Thyroid gland (tissue), 4 donors: ENCODE data around the gene DTL.

Experiments
- POLR2A ChIP-seq, 2 donors: fragments of 450-650 bp; IDR thresholded peaks; one replicate each; pipeline ENCODE4 v1.6.1; 2017; ENCODE audit warnings: antibody characterized with exemption in 2 of 2, mild to moderate bottlenecking in 2 of 2, moderate library complexity in 1 of 2
- TF ChIP-seq, protein P1 (sequence below), 6 experiments: fragments of 200-600 bp in 3 of 6; fragments of 450-650 bp in 3 of 6; sonication (generic) in 3 of 6; IDR thresholded peaks; one replicate each; pipeline ENCODE4 v1.5.1; 2016 to 2019; ENCODE audit warnings: antibody characterized with exemption in 6 of 6, mild to moderate bottlenecking in 2 of 6, inconsistent platforms in 1 of 6, moderate library complexity in 1 of 6

DNA sequence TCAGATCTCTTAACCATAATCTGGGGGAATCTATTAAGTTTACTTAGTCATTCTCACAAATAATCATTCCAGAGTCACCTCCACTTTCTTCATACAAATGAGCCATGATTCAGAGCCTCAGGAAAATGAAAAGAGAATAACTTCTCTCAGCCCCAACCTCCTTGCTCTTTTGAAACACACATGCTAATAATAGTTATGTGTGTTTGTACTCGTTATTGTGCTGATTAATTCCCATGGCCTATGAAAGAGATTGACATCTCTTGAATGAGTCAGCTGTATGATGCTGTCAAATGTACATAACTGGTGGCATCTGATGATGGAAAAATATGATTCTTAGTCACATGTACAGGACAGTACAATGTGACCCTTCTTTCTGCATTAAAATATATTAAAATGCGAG is 41.5 kb downstream of the DTL start:
- no peak for TF ChIP-seq POLR2A (IDR thresholded peaks at IDR 0.05)
- TF ChIP-seq, protein P1, sequence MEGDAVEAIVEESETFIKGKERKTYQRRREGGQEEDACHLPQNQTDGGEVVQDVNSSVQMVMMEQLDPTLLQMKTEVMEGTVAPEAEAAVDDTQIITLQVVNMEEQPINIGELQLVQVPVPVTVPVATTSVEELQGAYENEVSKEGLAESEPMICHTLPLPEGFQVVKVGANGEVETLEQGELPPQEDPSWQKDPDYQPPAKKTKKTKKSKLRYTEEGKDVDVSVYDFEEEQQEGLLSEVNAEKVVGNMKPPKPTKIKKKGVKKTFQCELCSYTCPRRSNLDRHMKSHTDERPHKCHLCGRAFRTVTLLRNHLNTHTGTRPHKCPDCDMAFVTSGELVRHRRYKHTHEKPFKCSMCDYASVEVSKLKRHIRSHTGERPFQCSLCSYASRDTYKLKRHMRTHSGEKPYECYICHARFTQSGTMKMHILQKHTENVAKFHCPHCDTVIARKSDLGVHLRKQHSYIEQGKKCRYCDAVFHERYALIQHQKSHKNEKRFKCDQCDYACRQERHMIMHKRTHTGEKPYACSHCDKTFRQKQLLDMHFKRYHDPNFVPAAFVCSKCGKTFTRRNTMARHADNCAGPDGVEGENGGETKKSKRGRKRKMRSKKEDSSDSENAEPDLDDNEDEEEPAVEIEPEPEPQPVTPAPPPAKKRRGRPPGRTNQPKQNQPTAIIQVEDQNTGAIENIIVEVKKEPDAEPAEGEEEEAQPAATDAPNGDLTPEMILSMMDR (IDR thresholded peaks at IDR 0.05): no peak
